ENCODE results near the gene U2AF1L4. TPM values are rescaled to one million over a fixed set of nuclear protein-coding genes. Genes with fewer than 3 reads are reported as not detected.

U2AF1L4 gene
- total RNA-seq, 1 donor from 2014 or later = 8.7 TPM

DNA sequence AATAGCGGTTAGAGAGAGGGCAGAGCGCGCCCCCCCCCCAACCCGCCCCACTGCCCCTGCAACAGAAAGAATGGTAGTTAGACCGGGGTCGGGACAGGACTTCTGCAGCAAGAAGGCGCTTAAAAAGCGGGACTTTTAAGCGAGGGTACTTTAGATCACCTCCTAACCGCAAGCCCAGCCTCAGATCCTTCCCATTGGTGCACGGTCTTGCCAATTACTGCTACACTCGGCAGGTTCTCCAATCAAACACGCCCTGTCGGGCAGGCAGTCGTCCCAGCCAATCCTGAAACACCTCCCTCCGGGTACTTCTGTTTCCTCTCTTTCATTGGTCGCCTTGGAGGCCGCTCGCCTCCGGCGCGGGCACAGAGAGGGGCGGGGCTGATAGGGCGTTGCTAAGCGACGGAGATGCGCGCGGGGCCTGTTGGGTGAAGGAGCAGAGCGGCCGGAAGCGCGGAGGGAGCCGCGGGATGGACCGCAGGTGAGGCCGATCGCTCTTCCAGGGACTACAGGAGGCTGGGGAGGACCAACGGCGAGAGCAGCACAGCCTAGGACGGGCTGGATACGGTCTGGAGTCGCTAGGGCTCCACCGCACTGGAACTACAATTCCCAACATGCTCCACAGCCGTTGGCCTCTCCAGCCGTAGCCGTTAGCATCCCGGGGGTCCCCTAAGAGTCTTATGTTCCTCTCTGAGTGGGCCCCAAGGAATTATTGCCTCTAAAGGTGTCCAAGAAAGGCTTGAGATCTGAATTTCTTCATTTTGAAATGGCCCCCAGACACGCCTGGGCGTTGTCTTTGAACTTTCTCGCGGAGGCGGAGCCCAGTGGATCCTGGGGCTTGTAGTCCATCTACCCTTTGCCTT lies 12.8 kb upstream of the U2AF1L4 start, which contains the start of gene PROSER3:
PROSER3 (plus strand) TSS at position 428 of the 860 bp plus-strand sequence; CDS start at position 468, 40 bp downstream.
- peak; percentile 97 for DNase-seq (ENCODE audit: extremely low read depth, low read depth, low spot score)

DNA sequence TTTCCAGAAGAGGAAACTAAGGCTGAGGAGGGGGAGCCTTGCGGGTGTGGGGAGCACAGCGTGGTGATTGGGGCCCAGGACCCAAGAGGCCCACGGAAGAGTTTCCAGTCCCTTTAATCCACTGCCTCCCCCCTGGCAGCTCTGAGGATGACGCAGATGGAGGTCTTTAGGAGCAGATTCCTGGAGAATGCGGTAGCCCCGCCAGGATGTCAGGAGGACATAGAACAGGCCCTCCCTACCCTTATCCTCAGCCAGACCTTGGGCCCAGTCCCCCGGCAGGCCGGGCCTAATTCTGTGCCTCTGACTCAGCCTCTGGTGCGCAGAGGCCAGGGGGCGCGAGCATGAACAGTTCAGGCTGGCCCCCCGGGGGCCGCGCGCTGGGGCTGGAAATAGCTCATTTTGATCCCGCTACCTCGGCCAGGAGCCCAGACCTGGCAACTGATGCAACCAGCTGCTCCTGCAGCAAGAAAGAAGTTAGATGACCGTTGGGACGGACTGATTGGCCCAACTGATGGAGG lies 12.1 kb upstream of the U2AF1L4 start:
- DNase-seq (ENCODE audit: extremely low read depth, low read depth, low spot score) = no peak

DNA sequence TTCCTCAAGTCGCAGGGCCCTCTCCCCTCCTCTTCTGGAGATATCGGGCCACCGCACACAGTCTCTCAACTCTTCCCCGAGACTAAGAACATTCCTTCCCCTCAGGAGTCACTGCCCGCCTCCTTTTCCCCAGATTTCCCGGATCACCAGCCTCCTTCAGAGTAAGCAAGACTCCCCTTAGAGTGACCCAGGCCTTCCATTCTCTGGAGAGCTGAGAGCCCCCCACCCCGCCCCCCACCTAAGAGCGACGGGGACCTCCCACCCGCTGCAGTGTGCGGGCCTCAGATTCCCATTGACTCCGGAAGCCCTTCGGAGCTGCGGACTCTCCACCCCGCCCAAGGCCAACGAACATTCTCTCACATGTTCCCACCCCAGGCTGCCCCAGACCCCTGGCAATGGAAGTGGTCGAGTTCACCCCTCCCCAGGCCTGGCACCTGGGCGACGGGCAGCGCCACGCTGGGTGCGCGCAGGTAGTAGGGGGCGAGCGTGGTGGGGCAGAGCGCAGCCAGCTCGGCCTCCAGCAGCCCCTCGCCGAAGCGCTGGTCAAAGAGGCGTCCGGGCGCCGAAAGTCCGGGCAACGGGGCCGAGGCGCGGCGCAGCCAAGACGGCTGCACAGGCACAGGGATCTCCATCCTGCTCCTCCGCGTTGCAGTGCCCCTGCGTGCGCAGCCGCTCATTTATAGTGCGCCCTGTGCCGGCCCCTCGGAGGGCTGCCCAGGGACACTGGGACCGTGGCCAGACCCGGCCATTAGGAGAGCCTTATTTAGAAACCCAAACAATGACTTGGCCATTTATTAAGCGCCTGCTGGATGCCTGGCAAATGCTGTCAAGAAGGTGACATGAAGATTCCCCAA lies 11.4 kb upstream of the U2AF1L4 start, which contains the start of gene HSPB6:
HSPB6 (minus strand) TSS at position 653 of the 854 bp plus-strand sequence; CDS start at position 632, 21 bp downstream.
- no peak for DNase-seq (ENCODE audit: extremely low read depth, low read depth, low spot score)

DNA sequence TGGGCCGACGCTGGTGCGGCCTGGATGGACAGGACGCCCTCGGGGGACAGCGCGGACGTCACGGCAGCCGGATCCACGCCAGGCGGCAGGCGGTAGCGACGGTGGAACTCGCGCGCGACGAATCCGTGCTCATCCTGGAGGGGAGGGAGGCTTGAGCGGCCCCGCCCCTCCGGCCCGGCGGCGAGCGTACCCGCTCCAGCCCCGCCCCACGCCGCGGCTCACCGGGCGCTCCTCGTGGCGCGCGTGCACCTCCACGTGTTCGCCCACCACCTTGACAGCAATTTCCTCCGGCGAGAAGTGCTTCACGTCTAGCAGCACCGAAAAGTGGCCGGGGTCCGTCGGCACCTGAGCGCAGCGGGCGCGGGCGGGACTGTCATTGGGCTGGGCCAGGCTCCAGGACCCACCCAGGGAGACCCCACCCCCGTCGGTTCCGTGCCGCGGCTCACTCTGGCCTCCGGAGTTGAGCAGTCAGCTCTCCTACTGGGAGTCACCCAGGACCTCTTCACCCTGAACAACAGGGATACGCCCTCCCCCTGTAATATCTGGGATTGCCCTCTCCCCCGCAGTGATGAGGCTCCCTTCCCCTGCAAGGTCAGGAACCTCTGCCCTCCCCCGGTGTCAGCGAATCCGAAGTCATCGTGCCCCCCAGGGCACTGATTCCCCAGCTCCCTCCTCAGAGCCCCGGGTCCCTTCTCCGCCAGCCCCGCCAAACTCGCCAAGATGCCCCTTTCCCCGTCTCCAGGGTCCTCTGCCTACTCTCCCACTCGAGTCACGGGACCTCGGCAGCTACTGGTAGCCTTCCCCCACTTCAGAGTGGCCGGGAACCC lies 10.5 kb upstream of the U2AF1L4 start:
- DNase-seq (ENCODE audit: extremely low read depth, low read depth, low spot score) = no peak

DNA sequence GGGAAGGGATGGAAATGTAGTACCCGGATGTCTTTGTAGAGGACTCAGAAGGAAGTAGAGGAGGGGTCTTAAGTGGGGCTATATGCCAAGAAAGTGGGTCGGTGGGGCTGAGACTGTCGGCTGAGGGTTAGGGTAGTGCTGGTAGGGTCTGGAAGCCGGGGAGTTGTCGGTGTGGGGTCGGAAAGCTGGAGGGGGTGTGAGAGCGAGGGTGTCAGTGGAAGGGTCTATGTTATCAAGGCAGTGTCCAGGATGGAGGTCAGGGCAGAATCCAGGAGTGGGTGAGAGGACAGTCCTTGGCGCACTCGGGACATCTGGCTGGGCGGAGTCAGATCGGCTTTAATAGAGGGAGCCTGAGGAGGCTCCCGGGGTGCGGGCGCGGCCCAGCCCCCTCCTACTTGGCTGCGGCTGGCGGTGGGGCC lies 9.9 kb upstream of the U2AF1L4 start:
- no peak for DNase-seq (ENCODE audit: extremely low read depth, low read depth, low spot score)

DNA sequence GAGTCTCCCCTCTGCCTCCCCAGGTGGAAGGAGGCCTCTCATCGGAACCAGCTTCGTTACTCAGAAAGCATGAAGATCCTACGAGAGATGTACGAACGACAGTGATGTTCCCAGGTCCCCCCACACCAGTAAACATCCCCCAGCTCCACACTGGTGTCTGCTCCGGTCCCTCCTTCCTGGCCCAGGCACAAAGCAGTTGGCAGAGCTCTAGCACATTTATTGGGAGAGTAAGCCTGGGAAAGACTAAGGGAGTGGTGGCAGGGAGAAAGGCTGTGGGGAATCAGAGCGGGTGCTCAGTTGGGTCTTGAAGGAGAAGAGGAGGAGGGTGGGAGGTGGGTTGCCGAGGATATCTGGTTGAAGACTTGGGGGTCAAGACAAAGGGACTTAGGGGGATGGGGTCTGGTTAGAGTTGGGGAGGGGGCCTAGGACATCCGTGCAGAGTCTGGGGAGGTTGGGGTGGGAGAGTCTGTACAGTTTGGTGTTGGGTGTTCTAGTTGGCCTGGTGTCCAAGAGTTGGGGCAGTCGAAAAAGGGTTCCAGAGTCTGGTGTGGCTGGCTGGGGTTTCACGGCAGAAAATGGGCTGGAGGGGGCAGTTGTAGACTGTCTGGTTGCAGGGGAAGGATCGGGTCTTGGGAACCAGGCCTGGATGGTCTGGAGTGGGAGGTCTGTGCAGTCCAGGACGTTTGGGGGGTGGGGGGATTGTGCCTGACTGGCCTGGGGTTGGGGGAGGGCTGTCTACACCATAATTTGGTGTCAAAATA lies 9.3 kb upstream of the U2AF1L4 start:
- no peak for DNase-seq (ENCODE audit: extremely low read depth, low read depth, low spot score)

DNA sequence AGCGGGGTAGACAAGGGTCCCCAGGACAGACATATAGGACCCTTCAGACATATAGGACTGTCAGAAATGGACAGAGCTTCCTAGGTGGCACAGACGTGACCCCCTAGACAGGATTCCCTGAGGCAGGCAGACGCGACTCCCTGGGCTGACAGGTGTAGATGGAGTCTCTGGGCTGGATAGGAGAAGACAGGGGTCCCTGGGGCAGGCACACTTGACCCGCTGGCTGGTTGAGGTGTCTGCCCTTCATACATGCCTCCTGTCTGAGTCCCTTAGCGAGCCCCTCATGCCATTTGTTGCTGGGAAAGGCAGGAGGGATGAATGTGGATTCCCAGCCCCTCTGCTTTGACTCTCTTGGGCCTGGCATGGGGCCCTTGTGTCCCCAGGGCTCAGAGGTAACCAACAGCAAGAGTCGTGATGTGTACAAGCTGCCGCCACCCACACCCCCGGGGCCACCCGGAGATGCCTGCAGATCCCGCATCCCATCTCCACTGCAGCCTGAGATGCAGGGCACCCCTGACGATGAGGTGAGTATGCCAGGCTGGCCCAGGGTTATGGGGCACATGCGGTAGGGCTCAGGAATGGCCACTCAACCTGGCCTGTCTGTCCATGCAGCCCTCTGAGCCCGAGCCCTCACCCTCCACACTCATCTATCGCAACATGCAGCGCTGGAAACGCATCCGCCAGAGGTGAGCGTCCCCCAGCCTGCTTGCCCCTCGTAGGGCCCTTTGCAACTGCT lies 8.6 kb upstream of the U2AF1L4 start:
- DNase-seq (ENCODE audit: extremely low read depth, low read depth, low spot score) = no peak

DNA sequence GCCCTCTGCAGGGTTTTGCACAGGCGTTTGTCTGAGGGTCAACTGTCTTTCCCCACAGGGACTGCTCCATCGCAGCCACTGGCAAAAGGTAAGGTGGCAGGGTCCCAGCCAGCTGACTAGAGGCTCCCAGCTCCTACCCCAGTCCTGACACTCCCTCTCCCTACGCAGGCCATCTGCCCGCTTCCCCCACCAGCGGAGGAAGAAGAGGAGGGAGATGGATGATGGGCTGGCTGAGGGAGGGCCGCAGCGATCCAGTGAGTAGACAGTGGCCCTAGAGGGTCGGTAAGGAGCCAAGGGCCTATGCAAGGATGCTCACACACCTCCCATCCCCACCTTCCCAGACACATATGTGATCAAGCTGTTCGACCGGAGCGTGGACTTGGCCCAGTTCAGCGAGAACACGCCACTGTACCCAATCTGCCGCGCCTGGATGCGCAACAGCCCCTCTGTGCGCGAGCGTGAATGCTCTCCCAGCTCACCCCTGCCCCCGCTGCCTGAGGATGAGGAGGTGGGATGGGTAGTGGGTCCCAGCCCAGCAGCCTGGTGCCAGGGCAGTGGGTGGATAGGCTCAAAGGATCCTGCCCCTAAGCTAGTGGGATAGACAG lies 7.6 kb upstream of the U2AF1L4 start:
- no peak for DNase-seq (ENCODE audit: extremely low read depth, low read depth, low spot score)

DNA sequence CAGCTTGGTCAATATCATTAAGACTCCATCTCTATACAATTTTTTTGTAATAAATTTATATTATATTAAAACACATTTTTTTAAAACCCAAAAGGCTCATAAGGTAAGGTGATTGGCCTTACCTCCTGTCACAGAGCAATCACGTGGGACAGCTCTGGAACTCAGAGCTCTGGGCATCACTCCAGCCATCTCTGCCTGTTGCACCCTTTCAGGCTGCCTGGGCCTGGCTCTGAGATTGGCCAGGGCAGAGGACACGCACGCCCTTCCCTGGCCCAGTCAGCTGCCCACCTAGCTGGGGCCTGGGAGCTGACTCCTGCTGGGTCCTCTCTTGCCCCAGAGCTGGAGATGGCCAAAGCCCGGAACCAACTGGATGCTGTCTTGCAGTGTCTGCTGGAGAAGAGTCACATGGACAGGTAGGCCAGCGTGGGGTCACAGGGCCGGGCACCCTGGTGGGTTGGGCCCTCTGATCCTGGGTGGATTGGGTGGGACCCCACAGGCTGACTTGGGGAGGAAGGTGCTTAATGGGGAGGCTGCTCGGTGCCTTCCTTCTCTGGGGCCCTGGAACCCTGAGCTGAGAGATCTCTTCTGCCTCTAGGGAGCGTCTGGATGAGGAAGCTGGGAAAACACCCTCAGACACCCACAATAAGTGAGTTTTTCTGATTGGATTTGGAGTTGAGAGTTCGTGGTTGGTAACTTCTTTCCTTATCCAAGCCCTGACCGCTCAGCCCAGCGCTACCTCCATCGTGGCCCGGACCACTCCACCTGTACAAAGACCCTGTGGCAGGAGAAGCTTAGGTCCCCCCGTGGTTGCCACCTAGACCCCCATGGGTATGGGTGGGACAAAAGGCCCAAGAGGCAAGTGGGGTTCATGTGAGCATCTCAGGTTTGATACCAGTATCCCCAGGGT lies 6.9 kb upstream of the U2AF1L4 start:
- DNase-seq (ENCODE audit: extremely low read depth, low read depth, low spot score) = no peak

DNA sequence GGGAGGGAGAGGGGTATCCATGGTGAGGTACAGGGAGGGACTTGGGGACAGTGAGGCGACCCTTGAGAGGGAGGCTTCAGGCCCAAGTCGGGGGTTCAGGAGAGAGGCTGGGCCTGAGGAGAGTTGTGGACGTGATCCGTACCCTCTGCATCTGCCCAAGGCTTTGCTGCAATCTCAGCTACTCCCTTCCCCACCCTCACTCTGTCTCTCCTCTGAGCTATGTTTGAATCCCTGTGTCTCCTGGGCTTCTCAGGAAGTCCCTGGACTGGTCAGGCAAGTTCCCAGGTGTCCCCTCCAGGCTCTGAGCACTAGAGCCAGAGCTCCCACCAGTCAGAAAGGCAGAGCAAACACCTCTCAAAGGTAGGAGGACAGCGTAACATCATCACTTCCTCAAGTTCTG lies 4.9 kb upstream of the U2AF1L4 start:
- no peak for DNase-seq (ENCODE audit: extremely low read depth, low read depth, low spot score)

DNA sequence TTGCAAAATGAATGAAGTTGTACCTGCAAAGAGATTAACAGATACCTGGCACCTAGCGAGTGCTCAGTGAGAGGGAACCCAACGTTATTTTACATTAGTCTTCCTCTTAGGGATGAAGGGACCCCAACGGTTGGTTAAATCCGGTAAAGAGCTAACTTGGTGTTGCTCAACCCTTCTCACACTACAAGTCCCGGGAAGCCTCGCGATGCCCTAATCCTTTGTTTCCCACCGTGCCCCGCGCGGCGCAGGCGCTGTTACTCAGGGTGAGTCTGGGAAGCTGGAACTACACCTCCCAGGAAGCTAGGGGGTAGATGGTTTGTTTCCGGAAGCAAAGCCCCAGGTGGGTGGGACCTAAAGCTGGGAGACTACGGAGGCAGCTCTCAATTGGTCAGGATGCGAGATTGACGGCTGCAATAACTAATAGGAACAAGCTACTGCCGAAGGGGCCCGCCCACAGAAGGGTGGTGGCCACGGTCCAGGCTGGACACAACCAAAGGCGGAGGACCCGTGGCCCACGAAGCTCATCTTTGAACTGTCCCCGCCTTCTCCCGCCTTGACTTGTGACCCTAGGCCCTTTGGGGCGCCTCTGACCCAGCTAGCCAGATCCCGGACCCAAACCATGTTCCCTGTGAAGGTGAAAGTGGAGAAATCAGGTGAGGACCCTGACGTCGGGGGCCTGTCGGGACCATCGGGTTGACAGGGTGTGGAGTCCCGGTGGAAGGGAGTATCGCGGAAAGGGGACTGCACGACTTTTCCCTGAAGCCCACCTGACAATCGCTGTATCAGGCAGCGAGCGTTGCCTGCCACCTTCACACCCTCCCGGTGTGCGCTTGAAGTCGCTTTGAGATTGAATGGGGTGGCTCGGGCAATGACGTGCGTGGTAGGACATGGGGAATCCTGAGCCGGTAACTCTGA lies 3.1 kb upstream of the U2AF1L4 start, which contains the start of gene LIN37:
LIN37 (plus strand) TSS at position 471 of the 915 bp plus-strand sequence; CDS start at position 620, 149 bp downstream.
- DNase-seq (ENCODE audit: extremely low read depth, low read depth, low spot score) = peak; percentile 98

DNA sequence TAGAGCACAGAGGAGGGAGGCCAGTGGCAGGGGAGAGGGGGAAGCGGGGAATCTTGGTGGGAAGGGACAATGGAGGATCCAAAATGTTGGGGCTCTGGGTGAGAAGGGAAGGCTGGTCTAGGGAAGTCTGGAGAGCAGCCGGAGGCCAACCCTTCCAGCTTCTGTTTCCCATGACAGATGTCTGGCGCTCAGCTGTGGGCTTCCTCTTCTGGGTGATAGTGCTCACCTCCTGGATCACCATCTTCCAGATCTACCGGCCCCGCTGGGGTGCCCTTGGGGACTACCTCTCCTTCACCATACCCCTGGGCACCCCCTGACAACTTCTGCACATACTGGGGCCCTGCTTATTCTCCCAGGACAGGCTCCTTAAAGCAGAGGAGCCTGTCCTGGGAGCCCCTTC lies 1.3 kb upstream of the U2AF1L4 start:
- DNase-seq (ENCODE audit: extremely low read depth, low read depth, low spot score) = no peak

DNA sequence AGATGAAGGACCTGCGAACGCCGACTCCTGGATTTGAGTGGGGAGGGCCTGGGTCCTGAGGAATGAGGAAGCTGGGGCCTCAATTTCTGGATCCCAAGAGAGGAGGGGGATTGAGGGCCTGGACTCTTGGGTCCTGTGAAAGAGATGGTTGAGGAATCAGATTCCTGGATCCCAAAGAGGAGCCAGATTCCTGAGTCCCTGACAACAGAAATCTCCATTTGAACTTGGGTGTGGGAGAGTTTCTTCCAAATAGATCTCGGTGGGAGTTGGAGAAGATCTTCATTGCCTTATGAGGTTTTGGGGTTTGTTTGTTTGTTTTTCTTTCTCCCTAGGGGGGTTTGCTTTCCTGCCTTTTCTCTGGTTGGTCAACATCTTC lies 857 bp upstream of the U2AF1L4 start:
- no peak for DNase-seq (ENCODE audit: extremely low read depth, low read depth, low spot score)

DNA sequence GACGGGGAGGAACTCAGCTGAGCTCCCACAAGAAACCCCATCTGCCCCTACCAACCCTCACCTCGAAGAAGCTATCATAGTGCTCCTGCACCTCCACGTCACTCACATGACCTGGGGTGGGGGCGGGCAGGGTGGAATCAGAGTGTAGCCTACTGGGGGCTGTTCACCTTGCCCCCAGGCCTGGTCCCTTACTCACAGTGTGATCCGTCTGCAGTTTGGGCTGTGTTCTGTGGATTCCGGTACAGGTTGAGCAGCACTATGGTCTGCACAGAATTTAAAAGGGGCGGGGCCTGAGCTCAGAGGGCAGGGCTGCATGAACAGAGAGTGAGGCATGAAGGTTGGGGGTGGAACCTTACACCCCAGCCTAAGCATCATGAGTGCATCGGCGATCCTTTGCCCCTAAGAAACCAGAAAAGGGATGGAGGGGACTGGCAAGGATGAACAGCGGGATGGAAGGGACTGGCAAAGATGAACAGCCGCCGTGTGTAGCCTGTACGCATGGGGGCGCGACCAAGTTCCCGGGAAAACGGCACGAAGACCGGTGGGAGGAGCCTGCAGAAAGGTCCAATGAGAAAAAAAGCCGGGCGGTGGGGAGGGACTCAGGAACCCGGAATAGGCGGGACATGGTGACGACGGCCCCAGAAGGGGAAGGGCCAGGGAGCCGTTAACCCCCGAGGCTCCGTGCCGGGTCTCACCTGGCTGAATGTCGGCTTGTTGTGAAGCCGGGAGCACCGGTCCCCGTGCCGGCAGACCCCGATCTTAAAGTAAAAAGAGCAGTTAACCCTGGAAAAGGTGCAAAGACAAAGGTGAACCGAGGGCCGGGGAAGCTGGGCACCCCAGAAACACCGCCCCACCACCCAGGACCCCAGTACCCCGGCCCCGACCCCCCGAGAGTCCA lies 539 bp downstream of the U2AF1L4 start:
- peak; percentile 72 for DNase-seq (ENCODE audit: extremely low read depth, low read depth, low spot score)

DNA sequence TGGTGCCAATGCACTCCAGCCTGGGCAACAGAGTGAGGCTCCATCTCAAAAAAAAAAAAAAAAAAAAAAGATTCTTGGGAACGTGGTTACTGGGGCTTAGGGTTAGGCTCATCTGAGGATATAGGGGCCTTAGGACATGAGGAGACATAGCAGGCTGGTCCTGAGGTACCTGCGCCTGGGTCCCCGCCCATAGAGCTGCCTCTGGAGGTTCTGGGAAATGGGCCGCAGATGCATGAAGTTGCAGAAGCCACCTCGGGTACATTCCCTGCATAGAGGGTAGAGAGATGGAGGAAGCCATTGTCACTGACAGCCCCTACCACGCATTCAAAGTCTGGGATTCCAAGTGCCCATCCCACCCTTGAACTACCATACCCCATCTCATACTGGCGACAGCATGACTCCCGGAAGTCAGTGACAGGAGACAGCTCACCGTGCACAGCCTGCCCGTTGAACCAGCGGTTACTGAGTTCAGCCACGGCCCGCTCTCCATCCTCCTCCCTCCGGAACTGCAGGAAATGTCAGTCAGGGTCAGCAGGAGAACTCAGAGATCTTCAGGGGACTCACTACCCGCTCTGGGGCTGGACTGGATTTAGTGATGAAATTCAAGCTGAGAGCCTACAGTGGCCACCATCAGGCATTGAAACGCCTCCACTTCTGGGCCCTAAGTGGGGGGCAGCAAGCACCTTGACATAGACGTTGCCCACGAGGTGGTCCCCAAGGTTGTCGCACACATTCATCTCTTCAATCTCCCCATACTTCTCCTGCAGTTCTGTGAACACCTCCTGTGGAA lies 1.4 kb downstream of the U2AF1L4 start:
- no peak for DNase-seq (ENCODE audit: extremely low read depth, low read depth, low spot score)

All from glomerular endothelial cell (primary cell).